RWPE2 (cell line): ENCODE measurements around the gene PLCG2.

ENCODE experiments used
- ATAC-seq: fragments of 200-7000 bp; cut with Tn5 transposase; 3 replicates; pipeline ENCODE4 v1.9.1; 2021; ENCODE audit warnings: low read depth
- DNase-seq: peaks from one replicate; pipeline ENCODE4 v3.0.0-alpha.2; 2020; ENCODE audit warnings: low spot score
- H3K27ac ChIP-seq: fragments of 450-650 bp; 2 replicates; pipeline ENCODE4 v1.5.1; 2017; ENCODE audit warnings: mild to moderate bottlenecking; ENCODE audit not compliant: poor library complexity, severe bottlenecking
- H3K27me3 ChIP-seq: fragments of 250-450 bp; sonication (Bioruptor Pico); 2 replicates; pipeline ENCODE4 v1.5.1; 2021; ENCODE audit warnings: mild to moderate bottlenecking, moderate library complexity; ENCODE audit not compliant: insufficient read depth, poor library complexity, severe bottlenecking
- H3K36me3 ChIP-seq: fragments of 250-450 bp; sonication (Bioruptor Pico); 2 replicates; pipeline ENCODE4 v1.5.1; 2020; ENCODE audit warnings: low read depth, mild to moderate bottlenecking, moderate library complexity
- H3K4me1 ChIP-seq: fragments of 250-450 bp; sonication (Bioruptor Pico); 2 replicates; pipeline ENCODE4 v1.5.1; 2021; ENCODE audit warnings: mild to moderate bottlenecking, moderate library complexity; ENCODE audit not compliant: insufficient read depth, poor library complexity, severe bottlenecking
- H3K4me3 ChIP-seq: fragments of 250-450 bp; sonication (Bioruptor Pico); 2 replicates; pipeline ENCODE4 v1.5.1; 2021; ENCODE audit warnings: mild to moderate bottlenecking, moderate library complexity; ENCODE audit not compliant: severe bottlenecking
- H3K9me3 ChIP-seq: fragments of 250-450 bp; sonication (Bioruptor Pico); 2 replicates; pipeline ENCODE4 v1.5.1; 2021; ENCODE audit warnings: mild to moderate bottlenecking, moderate library complexity; ENCODE audit not compliant: severe bottlenecking
- CTCF ChIP-seq: fragments of 450-650 bp; IDR thresholded peaks from one replicate; pipeline ENCODE4 v1.5.1; 2017; ENCODE audit warnings: mild to moderate bottlenecking, moderate library complexity; ENCODE audit not compliant: poor library complexity, severe bottlenecking

The PLCG2 gene

GRCh38 chr16:81852347-81852746 is 73.3 kb downstream of the PLCG2 start:
- no peaks in the 10 kb centered on the region for H3K9me3 ChIP-seq
- no peak for TF ChIP-seq CTCF

GRCh38 chr16:81855552-81856153 is 76.6 kb downstream of the PLCG2 start:
- Histone ChIP-seq H3K27me3 (no peaks in the 10 kb centered on the region), H3K27ac (no peak overlapping the region), H3K36me3 (no peaks in the 10 kb centered on the region), H3K4me3 (no peak overlapping the region), H3K9me3 (no peaks in the 10 kb centered on the region), H3K4me1 (no peaks in the 10 kb centered on the region)
- TF ChIP-seq CTCF: no peak
- no peak for ATAC-seq
- DNase-seq: no peak

More at GRCh38 chr16:81852347-81852746, 73.3 kb downstream of the PLCG2 start:
- H3K4me3 ChIP-seq: no peak overlapping the region
- H3K27ac ChIP-seq: no peak overlapping the region
- no peaks in the 10 kb centered on the region for H3K4me1 ChIP-seq
- no peaks in the 10 kb centered on the region for H3K27me3 ChIP-seq
- no peaks in the 10 kb centered on the region for H3K36me3 ChIP-seq
- ATAC-seq (no peak), DNase-seq (no peak)

GRCh38 chr16:81860287-81861266 is 81.5 kb downstream of the PLCG2 start:
- ATAC-seq (no peak), DNase-seq (no peak)
- H3K36me3 ChIP-seq: no peaks in the 10 kb centered on the region
- no peaks in the 10 kb centered on the region for H3K27me3 ChIP-seq
- peaks cover 5% of the 10 kb centered on the region for H3K4me1 ChIP-seq
- TF ChIP-seq CTCF: no peak
- no peak overlapping the region for H3K4me3 ChIP-seq
- H3K9me3 ChIP-seq: no peaks in the 10 kb centered on the region
- H3K27ac ChIP-seq: no peak overlapping the region

GRCh38 chr16:81861503-81861902 is 82.4 kb downstream of the PLCG2 start:
- peaks cover 5% of the 10 kb centered on the region for H3K4me1 ChIP-seq
- TF ChIP-seq CTCF: no peak
- no peak overlapping the region for H3K4me3 ChIP-seq
- H3K27ac ChIP-seq: no peak overlapping the region
- H3K9me3 ChIP-seq: no peaks in the 10 kb centered on the region
- DNase-seq (no peak), ATAC-seq (peak; percentile 85)
- no peaks in the 10 kb centered on the region for H3K27me3 ChIP-seq
- no peaks in the 10 kb centered on the region for H3K36me3 ChIP-seq
